ENCODE data around the gene SFMBT1. TPM values are rescaled to one million over a fixed set of nuclear protein-coding genes. Genes with fewer than 3 reads are reported as not detected.

SFMBT1 gene
- total and polyA plus RNA-seq, 2 of the 4 experiments (the other 2 are of a cell fraction) = 1.0 to 1.8 TPM

DNA sequence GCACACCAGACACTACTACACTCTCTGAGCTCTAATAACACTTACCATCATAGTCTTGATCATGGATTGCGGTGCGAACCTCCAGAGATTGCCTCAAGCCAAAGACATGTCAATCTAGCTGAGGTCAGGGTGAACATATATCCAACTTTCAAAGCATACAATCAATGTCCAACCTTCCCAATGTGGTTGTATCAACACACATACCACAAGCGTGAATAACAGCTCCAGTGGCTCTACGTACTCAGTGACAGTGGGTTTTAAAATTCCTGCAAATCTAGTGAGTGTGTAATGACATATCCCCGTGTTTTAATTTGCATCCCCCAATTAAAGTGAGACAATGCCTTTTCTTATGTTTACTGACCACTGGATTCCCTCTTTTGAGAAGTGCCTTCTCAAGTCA is 29.6 kb downstream of the SFMBT1 start:
- H2AK9ac ChIP-seq (replicated peaks; ENCODE audit: low read depth, low read length, poor library complexity) = no peak overlapping the region
- H2AK5ac ChIP-seq (ENCODE audit: low read depth, low read length) = no peak overlapping the region
- H4K8ac ChIP-seq (ENCODE audit: low read depth in 2 of 2, low read length in 2 of 2) = no peak overlapping the region
- no peak overlapping the region for H2BK15ac ChIP-seq (ENCODE audit: low read depth, low read length)
- no peak overlapping the region for H3K4ac ChIP-seq (ENCODE audit: low read depth, low read length)
- H4K5ac ChIP-seq (ENCODE audit: low read depth, low read length) = no peak overlapping the region
- no peak overlapping the region for H3K27ac ChIP-seq (ENCODE audit: insufficient read depth, low read length)
- no TSS peak for BruUV-seq (replicated peaks)
- no peak overlapping the region for H3K23ac ChIP-seq (ENCODE audit: low read depth, low read length)
- no peaks in the 10 kb centered on the region; a peak in 1 of 4 replicates for H3K79me1 ChIP-seq (ENCODE audit: low read depth in 1 of 2, low read length in 2 of 2)
- dilution Hi-C loops (cut with HindIII; ENCODE audit: low sequenced_read_pairs, unreplicated experiment) = no loop called here
- ATAC-seq (ENCODE audit: low read depth) = no peak; the same call in 1 of the 2 replicates
- H2BK120ac ChIP-seq (ENCODE audit: low read depth, low read length) = no peak overlapping the region
- no peak overlapping the region for H3K9ac ChIP-seq (ENCODE audit: low read depth, low read length)
- ChIA-PET POLR2A (ENCODE audit: unreplicated experiment) (no interaction called here), CTCF (no interaction called here)
- H3K9me1 ChIP-seq (ENCODE audit: insufficient read depth, low read length) = peaks cover 4% of the 10 kb centered on the region; the same call in 1 of the 2 replicates
- TF ChIP-seq MXI1 (IDR thresholded peaks at IDR 0.05; ENCODE audit: borderline replicate concordance, low read depth, low read length) = no peak
- TF ChIP-seq NFE2L2 (IDR thresholded peaks at IDR 0.05; ENCODE audit: low read depth, low read length) = no peak
- TF ChIP-seq RAD21 (IDR thresholded peaks at IDR 0.05; ENCODE audit: low read length) = no peak
- TF ChIP-seq ELK1 (IDR thresholded peaks at IDR 0.05; ENCODE audit: borderline replicate concordance, low read depth, low read length) = no peak
- no peak for TF ChIP-seq CHD1 (IDR thresholded peaks at IDR 0.05; ENCODE audit: low read depth, low read length)
- TF ChIP-seq SMC3 (IDR thresholded peaks at IDR 0.05; ENCODE audit: low read depth, low read length) = no peak
- TF ChIP-seq RFX5 (IDR thresholded peaks at IDR 0.05; ENCODE audit: low read depth, low read length) = no peak
- no peak for TF ChIP-seq POLR2A (IDR thresholded peaks at IDR 0.05; ENCODE audit: low read depth, low read length)
- TF ChIP-seq, protein P1, sequence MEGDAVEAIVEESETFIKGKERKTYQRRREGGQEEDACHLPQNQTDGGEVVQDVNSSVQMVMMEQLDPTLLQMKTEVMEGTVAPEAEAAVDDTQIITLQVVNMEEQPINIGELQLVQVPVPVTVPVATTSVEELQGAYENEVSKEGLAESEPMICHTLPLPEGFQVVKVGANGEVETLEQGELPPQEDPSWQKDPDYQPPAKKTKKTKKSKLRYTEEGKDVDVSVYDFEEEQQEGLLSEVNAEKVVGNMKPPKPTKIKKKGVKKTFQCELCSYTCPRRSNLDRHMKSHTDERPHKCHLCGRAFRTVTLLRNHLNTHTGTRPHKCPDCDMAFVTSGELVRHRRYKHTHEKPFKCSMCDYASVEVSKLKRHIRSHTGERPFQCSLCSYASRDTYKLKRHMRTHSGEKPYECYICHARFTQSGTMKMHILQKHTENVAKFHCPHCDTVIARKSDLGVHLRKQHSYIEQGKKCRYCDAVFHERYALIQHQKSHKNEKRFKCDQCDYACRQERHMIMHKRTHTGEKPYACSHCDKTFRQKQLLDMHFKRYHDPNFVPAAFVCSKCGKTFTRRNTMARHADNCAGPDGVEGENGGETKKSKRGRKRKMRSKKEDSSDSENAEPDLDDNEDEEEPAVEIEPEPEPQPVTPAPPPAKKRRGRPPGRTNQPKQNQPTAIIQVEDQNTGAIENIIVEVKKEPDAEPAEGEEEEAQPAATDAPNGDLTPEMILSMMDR (conservative IDR thresholded peaks at IDR 0.05; ENCODE audit: low read depth, low read length) = no peak
- no peak for TF ChIP-seq MAFK (IDR thresholded peaks at IDR 0.05; ENCODE audit: low read depth, low read length)
- TF ChIP-seq RCOR1 (IDR thresholded peaks at IDR 0.05; ENCODE audit: insufficient replicate concordance, low read length) = no peak
- TF ChIP-seq, protein P2, sequence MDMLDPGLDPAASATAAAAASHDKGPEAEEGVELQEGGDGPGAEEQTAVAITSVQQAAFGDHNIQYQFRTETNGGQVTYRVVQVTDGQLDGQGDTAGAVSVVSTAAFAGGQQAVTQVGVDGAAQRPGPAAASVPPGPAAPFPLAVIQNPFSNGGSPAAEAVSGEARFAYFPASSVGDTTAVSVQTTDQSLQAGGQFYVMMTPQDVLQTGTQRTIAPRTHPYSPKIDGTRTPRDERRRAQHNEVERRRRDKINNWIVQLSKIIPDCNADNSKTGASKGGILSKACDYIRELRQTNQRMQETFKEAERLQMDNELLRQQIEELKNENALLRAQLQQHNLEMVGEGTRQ (IDR thresholded peaks at IDR 0.05; ENCODE audit: low read depth, low read length) = no peak
- no peak for TF ChIP-seq FOS (IDR thresholded peaks at IDR 0.05; ENCODE audit: low read depth, low read length)
- no peaks in the 10 kb centered on the region for H4K20me1 ChIP-seq (ENCODE audit: insufficient read depth, low read length)
- H3K4me1 ChIP-seq (ENCODE audit: control insufficient read depth, insufficient read depth, low read length) = no peaks in the 10 kb centered on the region
- no peak overlapping the region for H4K91ac ChIP-seq (ENCODE audit: insufficient read depth, low read depth, low read length)
- H3K18ac ChIP-seq (ENCODE audit: low read depth, low read length) = no peak overlapping the region
- WGBS, 2 experiments (ENCODE audit: extremely low coverage in 2 of 2, insufficient read length in 1 of 2) = no CpG with 5 or more reads among the region's 5 CpGs
- H3K56ac ChIP-seq (ENCODE audit: extremely low read depth, insufficient read depth, low read length) = no peak overlapping the region
- H2AFZ ChIP-seq (replicated peaks; ENCODE audit: low read length, poor library complexity) = no peak overlapping the region
- H3K4me2 ChIP-seq (ENCODE audit: low read depth, low read length) = no peak overlapping the region
- no peaks in the 10 kb centered on the region for H3K9me3 ChIP-seq (ENCODE audit: control insufficient read depth, insufficient read depth, low read length)
- no peak overlapping the region for H3K4me3 ChIP-seq (ENCODE audit: insufficient read depth, low read depth, low read length)
- H3K27me3 ChIP-seq (ENCODE audit: control insufficient read depth, insufficient read depth, low read length) = no peaks in the 10 kb centered on the region
- in situ Hi-C loops (cut with MboI; ENCODE audit: low sequenced_read_pairs) = no loop called here
- intact Hi-C loops (cut with micrococcal nuclease) = no loop called here
- no peak overlapping the region for H2BK5ac ChIP-seq (ENCODE audit: low read depth, low read length, poor library complexity, severe bottlenecking)
- H3K36me3 ChIP-seq (ENCODE audit: control insufficient read depth, insufficient read depth, low read length) = no peaks in the 10 kb centered on the region
- no peak overlapping the region for H2BK20ac ChIP-seq (ENCODE audit: low read depth, low read length)
- no peak overlapping the region for H3K14ac ChIP-seq (replicated peaks; ENCODE audit: low read depth, low read length)
- peak; percentile 28 for DNase-seq

Data from IMR-90 (cell line).